Fibroblast of lung (primary cell): ENCODE data around the gene SETDB1. TPM values are rescaled to one million over a fixed set of nuclear protein-coding genes. Genes with fewer than 3 reads are reported as not detected.

Source experiments
- DNase-seq, 2 donors: peaks; one replicate each; pipeline versions ENCODE4 v3.0.0 to v3.0.0-alpha.2; 2010; ENCODE audit warnings: low read depth in 2 of 2
- H2AFZ ChIP-seq: 2 replicates; pipeline ENCODE4 v1.5.1; 2012; ENCODE audit warnings: low read length, control low read depth, inconsistent platforms
- H3K27ac ChIP-seq: 2 replicates; pipeline ENCODE4 v1.5.1; 2011; ENCODE audit warnings: low read length, control low read depth; ENCODE audit not compliant: insufficient read depth
- H3K27me3 ChIP-seq: 2 replicates; pipeline ENCODE4 v1.5.1; 2011; ENCODE audit warnings: mild to moderate bottlenecking, low read length; ENCODE audit not compliant: control insufficient read depth, insufficient read depth
- H3K36me3 ChIP-seq: 2 replicates; pipeline ENCODE4 v1.5.1; 2011; ENCODE audit warnings: low read length; ENCODE audit not compliant: control insufficient read depth, insufficient read depth
- H3K4me1 ChIP-seq: 2 replicates; pipeline ENCODE4 v1.5.1; 2011; ENCODE audit warnings: low read length; ENCODE audit not compliant: control insufficient read depth, insufficient read depth; ENCODE audit errors: extremely low read depth
- H3K4me2 ChIP-seq: 2 replicates; pipeline ENCODE4 v1.5.1; 2011; ENCODE audit warnings: low read length, control low read depth; ENCODE audit not compliant: insufficient read depth; ENCODE audit errors: extremely low read depth
- H3K4me3 ChIP-seq, 4 experiments: fragments of 200-600 bp in 1 of 4; sonication (generic) in 1 of 4; replicated peaks in 1 of 4; 2 replicates each; pipeline ENCODE4 v1.5.1; 2011 to 2016; ENCODE audit warnings: low read length in 4 of 4, low read depth in 3 of 4, mild to moderate bottlenecking in 3 of 4, control low read depth in 2 of 4, inconsistent platforms in 1 of 4, mixed read lengths in 1 of 4; ENCODE audit not compliant: insufficient read depth in 1 of 4; ENCODE audit errors: control extremely low read depth in 1 of 4
- H3K79me2 ChIP-seq: 2 replicates; pipeline ENCODE4 v1.5.1; 2012; ENCODE audit warnings: mild to moderate bottlenecking, low read length, inconsistent platforms; ENCODE audit not compliant: control insufficient read depth, insufficient read depth
- H3K9ac ChIP-seq: 2 replicates; pipeline ENCODE4 v1.5.1; 2011; ENCODE audit warnings: mild to moderate bottlenecking, low read length, control low read depth; ENCODE audit not compliant: insufficient read depth
- H3K9me3 ChIP-seq: 2 replicates; pipeline ENCODE4 v1.5.1; 2012; ENCODE audit warnings: low read depth, low read length; ENCODE audit not compliant: control insufficient read depth, insufficient read depth
- H4K20me1 ChIP-seq: 2 replicates; pipeline ENCODE4 v1.5.1; 2011; ENCODE audit warnings: low read length; ENCODE audit not compliant: control insufficient read depth, insufficient read depth; ENCODE audit errors: extremely low read depth
- CTCF ChIP-seq, 2 donors: IDR thresholded peaks in 1 of 2; conservative IDR thresholded peaks in 1 of 2; 1 replicate in 1 of 2; 2 replicates in 1 of 2; pipeline ENCODE4 v1.5.1; 2011 to 2012; ENCODE audit warnings: low read length in 2 of 2, control low read depth in 1 of 2, inconsistent platforms in 1 of 2, low read depth in 1 of 2, mild to moderate bottlenecking in 1 of 2
- EZH2 ChIP-seq: IDR thresholded peaks from 2 replicates; pipeline ENCODE4 v1.5.1; 2012; ENCODE audit warnings: low read length, control low read depth, mild to moderate bottlenecking; ENCODE audit errors: missing control alignments
- polyA plus RNA-seq, 2 donors: library from polyadenylated mRNA; depleted of rRNA in 1 of 2; stranded (reverse) in 1 of 2; unstranded in 1 of 2; fragments of >200 nt; gene quantifications; 2 replicates each; pipeline ENCODE4 v1.2.1, GENCODE V29; 2011 to 2012; ENCODE audit warnings: missing spikeins in 1 of 2
- total RNA-seq: library from RNA; depleted of rRNA; stranded (reverse); fragments of >200 nt; gene quantifications from 2 replicates; pipeline ENCODE4 v1.2.1, GENCODE V29; 2014

The SETDB1 gene
- total and polyA plus RNA-seq, 2 donors (not counting 1 experiment from before 2014, with no cell fraction given) = 27.0 to 30.7 TPM

- no peak for TF ChIP-seq CTCF (conservative IDR thresholded peaks at IDR 0.05 in 1 of 2, IDR thresholded peaks at IDR 0.05 in 1 of 2; ENCODE audit: low read depth in 1 of 2, low read length in 2 of 2)
- TF ChIP-seq EZH2 = no peak
- Histone ChIP-seq H4K20me1 (no peaks in the 10 kb centered on the region), H3K27ac (peak overlapping the region; percentile 32), H3K9me3 (no peaks in the 10 kb centered on the region), H3K36me3 (no peaks in the 10 kb centered on the region), H3K4me1 (peaks cover 21% of the 10 kb centered on the region), H3K79me2 (peaks cover 21% of the 10 kb centered on the region), H3K27me3 (no peaks in the 10 kb centered on the region), H3K9ac (no peak overlapping the region), H3K4me3 (no peak overlapping the region), H3K4me2 (peak overlapping the region; percentile 68), H2AFZ (peak overlapping the region; percentile 41)
- DNase-seq = no peak
Observed at GRCh38 chr1:150976879-150977694, 50.9 kb downstream of the SETDB1 start.

DNA sequence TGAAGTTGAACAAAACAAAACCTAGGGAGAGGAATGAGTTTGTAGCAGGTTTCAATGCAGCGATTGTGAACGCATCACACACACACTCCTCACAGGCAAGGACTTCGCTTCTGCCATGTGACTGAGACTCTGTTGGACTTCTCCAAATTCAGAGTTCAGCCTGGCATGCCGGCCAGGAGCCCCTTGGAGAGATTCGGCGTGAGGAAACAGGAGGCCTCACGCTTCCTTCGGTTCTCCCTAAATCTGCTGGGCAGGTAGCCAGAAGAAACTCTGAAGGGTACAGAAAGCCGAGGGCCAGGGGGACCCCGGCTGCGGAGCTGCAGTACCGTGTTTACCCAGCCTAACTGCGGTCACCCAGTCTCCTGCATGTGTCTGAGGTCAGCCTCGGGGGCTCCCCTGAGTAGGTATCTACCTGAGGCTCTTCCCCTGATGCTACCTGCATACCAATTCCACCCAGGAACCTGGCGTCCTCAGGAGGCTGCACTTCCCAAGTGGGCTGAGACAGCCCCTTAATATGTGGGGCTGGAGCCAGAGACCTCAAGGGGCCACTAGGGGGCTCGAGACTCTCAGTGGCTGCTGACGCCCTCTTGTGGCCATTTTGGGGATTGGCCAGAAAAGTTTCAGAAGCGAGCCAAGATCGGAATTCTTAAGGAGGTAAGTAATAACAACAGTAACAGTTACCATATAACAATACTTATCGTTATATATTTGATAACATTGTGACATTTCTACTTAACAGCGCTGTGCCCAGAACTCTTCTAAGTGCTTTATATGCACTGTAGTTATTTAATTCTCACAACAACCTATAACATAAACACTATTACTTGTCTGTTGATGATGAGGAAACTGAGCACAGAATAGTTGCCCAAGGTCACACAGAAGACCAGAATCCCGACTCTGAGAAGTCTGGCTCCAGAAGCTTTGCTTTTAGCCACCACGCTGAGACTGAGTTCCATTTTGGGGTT lies 53.2 kb downstream of the SETDB1 start:
- peak; percentile 78 to 89 for DNase-seq
- Histone ChIP-seq H3K27me3 (no peaks in the 10 kb centered on the region), H3K4me3 (no peak overlapping the region), H3K27ac (no peak overlapping the region), H2AFZ (peak overlapping the region; percentile 70), H3K79me2 (no peaks in the 10 kb centered on the region), H3K9ac (no peak overlapping the region), H4K20me1 (no peaks in the 10 kb centered on the region), H3K36me3 (no peaks in the 10 kb centered on the region), H3K4me2 (peak overlapping the region; percentile 59), H3K9me3 (no peaks in the 10 kb centered on the region), H3K4me1 (peaks cover 12% of the 10 kb centered on the region)
- TF ChIP-seq CTCF (conservative IDR thresholded peaks at IDR 0.05 in 1 of 2, IDR thresholded peaks at IDR 0.05 in 1 of 2; ENCODE audit: low read depth in 1 of 2, low read length in 2 of 2) (peak; percentile 100), EZH2 (no peak)

- TF ChIP-seq EZH2 = no peak
- TF ChIP-seq CTCF (conservative IDR thresholded peaks at IDR 0.05 in 1 of 2, IDR thresholded peaks at IDR 0.05 in 1 of 2; ENCODE audit: low read depth in 1 of 2, low read length in 2 of 2) = no peak
- Histone ChIP-seq H3K9ac (no peak overlapping the region), H3K9me3 (no peaks in the 10 kb centered on the region), H3K4me3 (no peak overlapping the region), H3K36me3 (no peaks in the 10 kb centered on the region), H2AFZ (no peak overlapping the region), H3K27ac (no peak overlapping the region), H4K20me1 (no peaks in the 10 kb centered on the region), H3K27me3 (no peaks in the 10 kb centered on the region), H3K79me2 (no peaks in the 10 kb centered on the region), H3K4me1 (peaks cover 12% of the 10 kb centered on the region), H3K4me2 (no peak overlapping the region)
- no peak for DNase-seq
Observed at GRCh38 chr1:150981177-150981804, 55.1 kb downstream of the SETDB1 start.
